Type B pancreatic cell (in vitro differentiated cells): ENCODE measurements around the gene PHF19. TPM values are rescaled to one million over a fixed set of nuclear protein-coding genes. Genes with fewer than 3 reads are reported as not detected.

Experiments
- DNase-seq: peaks from one replicate; pipeline ENCODE4 v3.0.0; 2021; ENCODE audit warnings: mixed read lengths; ENCODE audit not compliant: unreplicated experiment; ENCODE audit errors: extremely low spot score
- H3K27ac Mint-ChIP-seq: 2 replicates; pipeline ENCODE4 v1.8.0; 2021; ENCODE audit warnings: mild to moderate bottlenecking, mixed read lengths
- H3K27me3 Mint-ChIP-seq: 2 replicates; pipeline ENCODE4 v1.8.0; 2021; ENCODE audit warnings: mixed read lengths
- H3K36me3 Mint-ChIP-seq: 2 replicates; pipeline ENCODE4 v1.8.0; 2021; ENCODE audit warnings: mixed read lengths
- H3K4me1 Mint-ChIP-seq: one replicate; pipeline ENCODE4 v1.8.0; 2021; ENCODE audit warnings: mixed read lengths; ENCODE audit not compliant: unreplicated experiment
- H3K4me3 Mint-ChIP-seq: 2 replicates; pipeline ENCODE4 v1.8.0; 2021; ENCODE audit warnings: mild to moderate bottlenecking, mixed read lengths
- H3K9me3 Mint-ChIP-seq: 2 replicates; pipeline ENCODE4 v1.8.0; 2021; ENCODE audit warnings: mixed read lengths
- long read RNA-seq: library from polyadenylated mRNA; unstranded; transcript quantifications from one replicate; pipeline ENCODE4 v2.0.0, GENCODE V29; 2020
- total RNA-seq: library from RNA; stranded (reverse); gene quantifications from 2 replicates; pipeline ENCODE4 v1.2.1, GENCODE V29; 2021; ENCODE audit warnings: low replicate concordance
- TF ChIP-seq, protein P1 (sequence below): fragments of 200-600 bp; sonication (generic); conservative IDR thresholded peaks from 2 replicates; pipeline ENCODE4 v1.5.0; 2021; ENCODE audit warnings: antibody characterized with exemption, mild to moderate bottlenecking

The PHF19 gene
- 31.0 and 39.6 TPM in 2 replicates for total RNA-seq
- long read RNA-seq, transcript PHF19-201 (5 exons, 836 nt), result major isoform, 7 of 13 reads
- long read RNA-seq, partial matches to known transcripts, result 1 of 13 reads
- long read RNA-seq, other reads (novel, unspliced or antisense), result 5 of 13 reads

DNA sequence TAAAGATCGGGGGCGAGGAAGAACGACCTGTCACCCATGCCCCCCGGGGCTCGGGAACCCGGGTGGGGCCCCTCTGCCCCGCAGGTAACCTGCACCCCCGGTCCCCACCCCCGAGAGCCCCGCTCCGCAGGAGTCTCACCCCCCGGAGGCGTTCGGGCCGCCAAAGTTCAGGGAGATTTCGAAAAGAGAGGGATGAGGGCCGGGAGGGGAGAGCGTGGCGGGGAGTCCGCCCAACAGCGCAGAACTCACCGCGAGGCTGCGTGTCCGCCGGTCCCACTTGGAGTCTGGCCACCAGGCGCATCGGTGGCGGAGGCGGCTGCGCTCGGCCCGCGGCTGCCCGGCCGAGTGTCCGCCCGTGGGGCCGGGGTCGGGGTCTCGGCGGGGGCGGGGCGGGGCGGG lies at the start of gene PHF19:
Gene PHF19, minus strand, starts transcription at position 347 of the 399 bp plus-strand sequence. CDS start 2,447 bp downstream, outside the sequence.
- DNase-seq, result no peak

DNA sequence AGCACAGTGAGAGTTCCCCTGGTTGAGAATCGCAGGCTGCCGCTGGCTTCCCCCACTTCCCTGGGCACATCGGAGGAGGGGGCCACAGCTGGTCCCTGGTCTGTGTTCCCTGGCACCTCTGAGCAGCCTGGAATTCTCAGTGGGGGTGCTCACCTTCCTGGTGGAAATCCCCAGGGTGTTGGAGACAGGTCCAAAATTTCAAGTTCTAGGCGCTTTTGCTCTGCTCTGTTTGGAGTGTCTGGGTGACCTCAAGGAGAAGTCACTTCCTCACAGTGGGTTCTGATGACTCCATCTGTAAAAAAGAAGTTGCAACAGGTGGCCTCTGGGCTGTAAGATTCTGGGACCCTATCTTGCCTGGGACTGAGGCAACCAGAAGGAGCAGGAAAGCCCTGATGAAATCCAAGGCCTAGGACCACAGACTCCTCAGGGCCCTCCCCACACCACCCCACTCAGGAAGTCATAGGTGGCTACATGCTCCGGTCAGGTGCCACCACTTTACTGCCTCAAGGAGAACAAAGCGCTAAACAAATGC lies 49.5 kb upstream of the PHF19 start, which contains the start of gene TRAF1:
Gene TRAF1, minus strand, starts transcription at position 400 of the 532 bp plus-strand sequence. CDS start 721 bp downstream, outside the sequence.
- Mint-ChIP-seq H3K36me3 (no peaks in the 10 kb centered on the region), H3K4me1 (peaks cover 20% of the 10 kb centered on the region), H3K9me3 (no peaks in the 10 kb centered on the region), H3K27ac (no peak within 1 kb of the TSS), H3K27me3 (peaks cover 6% of the 10 kb centered on the region), H3K4me3 (peak within 1 kb of the TSS; percentile 84)
- TF ChIP-seq, protein P1, sequence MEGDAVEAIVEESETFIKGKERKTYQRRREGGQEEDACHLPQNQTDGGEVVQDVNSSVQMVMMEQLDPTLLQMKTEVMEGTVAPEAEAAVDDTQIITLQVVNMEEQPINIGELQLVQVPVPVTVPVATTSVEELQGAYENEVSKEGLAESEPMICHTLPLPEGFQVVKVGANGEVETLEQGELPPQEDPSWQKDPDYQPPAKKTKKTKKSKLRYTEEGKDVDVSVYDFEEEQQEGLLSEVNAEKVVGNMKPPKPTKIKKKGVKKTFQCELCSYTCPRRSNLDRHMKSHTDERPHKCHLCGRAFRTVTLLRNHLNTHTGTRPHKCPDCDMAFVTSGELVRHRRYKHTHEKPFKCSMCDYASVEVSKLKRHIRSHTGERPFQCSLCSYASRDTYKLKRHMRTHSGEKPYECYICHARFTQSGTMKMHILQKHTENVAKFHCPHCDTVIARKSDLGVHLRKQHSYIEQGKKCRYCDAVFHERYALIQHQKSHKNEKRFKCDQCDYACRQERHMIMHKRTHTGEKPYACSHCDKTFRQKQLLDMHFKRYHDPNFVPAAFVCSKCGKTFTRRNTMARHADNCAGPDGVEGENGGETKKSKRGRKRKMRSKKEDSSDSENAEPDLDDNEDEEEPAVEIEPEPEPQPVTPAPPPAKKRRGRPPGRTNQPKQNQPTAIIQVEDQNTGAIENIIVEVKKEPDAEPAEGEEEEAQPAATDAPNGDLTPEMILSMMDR, result no peak
- no peak for DNase-seq

More for the DNA sequence above, at the start of gene PHF19:
- peak within 1 kb of the TSS; percentile 58 for H3K27ac Mint-ChIP-seq
- peaks cover 22% of the 10 kb centered on the region for H3K4me1 Mint-ChIP-seq
- H3K9me3 Mint-ChIP-seq, result no peaks in the 10 kb centered on the region
- H3K36me3 Mint-ChIP-seq, result peaks cover 8% of the 10 kb centered on the region
- peaks cover 30% of the 10 kb centered on the region for H3K27me3 Mint-ChIP-seq
- TF ChIP-seq, protein P1, result no peak
- H3K4me3 Mint-ChIP-seq, result peak within 1 kb of the TSS; percentile 90

DNA sequence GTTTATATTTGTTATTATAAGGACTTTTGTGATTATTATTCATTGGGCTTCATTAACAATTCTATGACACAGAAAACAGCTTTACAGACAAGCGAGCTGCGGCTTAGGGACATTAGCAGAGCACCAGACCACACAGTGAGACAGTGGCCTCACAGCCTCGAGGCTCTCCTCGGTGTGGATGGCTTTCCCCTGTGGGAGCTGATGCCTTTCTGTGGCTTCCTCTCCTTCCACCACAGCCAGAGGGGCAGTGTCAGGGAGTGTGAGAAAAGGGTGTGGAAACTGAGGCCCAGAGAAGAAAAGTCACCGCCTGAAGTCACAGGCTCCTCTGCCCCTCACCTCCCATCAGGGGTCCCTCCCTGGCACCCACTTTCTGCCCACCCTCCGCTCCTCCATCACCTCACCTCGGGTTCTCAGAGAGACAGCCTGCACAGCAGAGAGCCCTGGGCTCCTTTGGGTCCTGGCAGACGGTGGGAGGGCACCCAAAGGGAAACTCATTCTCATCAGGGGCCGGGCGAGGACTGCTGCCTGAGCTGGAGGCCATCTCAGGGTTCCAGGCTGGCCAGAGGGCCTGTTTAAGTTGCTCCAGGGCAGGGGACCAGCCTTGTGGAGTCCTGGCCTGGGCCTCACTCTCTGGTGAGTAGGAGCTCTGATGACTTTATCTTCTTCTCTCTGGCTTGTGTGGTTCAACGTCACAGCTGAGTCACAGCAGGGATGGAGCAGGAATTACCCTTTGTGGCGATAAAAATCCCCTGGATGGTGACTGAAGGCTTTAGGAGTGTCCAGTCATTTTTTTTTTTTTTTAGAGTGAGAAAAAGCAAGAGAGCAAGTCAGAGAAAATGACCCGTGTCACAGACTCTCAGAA lies 48.8 kb upstream of the PHF19 start:
- Mint-ChIP-seq H3K27ac (no peak overlapping the region), H3K27me3 (peaks cover 6% of the 10 kb centered on the region), H3K9me3 (no peaks in the 10 kb centered on the region), H3K4me1 (peaks cover 18% of the 10 kb centered on the region), H3K4me3 (peak overlapping the region; percentile 28), H3K36me3 (no peaks in the 10 kb centered on the region)
- TF ChIP-seq, protein P1, result no peak
- DNase-seq, result no peak

DNA sequence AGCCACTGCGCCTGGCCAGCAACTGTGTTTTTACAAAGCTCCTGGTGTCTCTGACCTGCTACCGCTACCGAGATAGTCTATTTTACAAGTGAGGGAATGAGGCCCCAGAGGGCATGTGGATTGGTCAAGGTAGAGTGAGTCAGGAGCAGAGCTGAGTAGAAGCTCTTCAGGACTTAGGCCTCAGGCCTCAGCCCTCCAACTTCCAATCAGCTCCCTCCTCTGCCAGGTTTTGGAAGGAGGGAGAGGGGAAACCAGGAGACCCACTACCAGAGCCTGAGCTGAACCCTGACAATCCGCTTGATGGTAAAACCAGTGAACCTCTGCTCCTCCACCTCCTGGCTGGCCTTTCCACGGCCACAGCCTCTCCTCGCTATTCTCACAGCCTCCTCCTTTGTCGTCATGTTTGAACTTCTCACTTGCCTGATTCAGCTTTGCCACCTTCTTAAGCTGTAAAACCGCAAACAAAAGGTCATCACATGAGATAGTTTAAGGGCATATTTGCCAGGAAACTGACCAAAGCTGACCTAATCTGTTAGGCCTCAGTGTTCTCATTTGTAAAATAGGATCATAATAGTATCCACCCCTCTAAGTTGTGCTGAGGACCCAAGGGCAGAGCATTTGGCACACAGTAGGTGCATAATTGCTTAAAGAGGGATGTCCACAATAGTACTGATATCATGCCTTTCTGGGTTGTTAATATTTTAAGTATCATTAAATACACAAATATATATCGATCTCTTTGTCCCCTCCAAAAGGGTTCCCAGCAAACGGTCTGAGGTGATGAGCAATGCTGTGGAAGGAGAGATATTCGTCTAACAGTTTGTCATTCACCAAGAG lies 47.9 kb upstream of the PHF19 start:
- no peak for DNase-seq
- Mint-ChIP-seq H3K9me3 (no peaks in the 10 kb centered on the region), H3K36me3 (no peaks in the 10 kb centered on the region), H3K4me3 (no peak overlapping the region), H3K27me3 (peaks cover 6% of the 10 kb centered on the region), H3K4me1 (peaks cover 24% of the 10 kb centered on the region), H3K27ac (no peak overlapping the region)
- TF ChIP-seq, protein P1, result no peak

DNA sequence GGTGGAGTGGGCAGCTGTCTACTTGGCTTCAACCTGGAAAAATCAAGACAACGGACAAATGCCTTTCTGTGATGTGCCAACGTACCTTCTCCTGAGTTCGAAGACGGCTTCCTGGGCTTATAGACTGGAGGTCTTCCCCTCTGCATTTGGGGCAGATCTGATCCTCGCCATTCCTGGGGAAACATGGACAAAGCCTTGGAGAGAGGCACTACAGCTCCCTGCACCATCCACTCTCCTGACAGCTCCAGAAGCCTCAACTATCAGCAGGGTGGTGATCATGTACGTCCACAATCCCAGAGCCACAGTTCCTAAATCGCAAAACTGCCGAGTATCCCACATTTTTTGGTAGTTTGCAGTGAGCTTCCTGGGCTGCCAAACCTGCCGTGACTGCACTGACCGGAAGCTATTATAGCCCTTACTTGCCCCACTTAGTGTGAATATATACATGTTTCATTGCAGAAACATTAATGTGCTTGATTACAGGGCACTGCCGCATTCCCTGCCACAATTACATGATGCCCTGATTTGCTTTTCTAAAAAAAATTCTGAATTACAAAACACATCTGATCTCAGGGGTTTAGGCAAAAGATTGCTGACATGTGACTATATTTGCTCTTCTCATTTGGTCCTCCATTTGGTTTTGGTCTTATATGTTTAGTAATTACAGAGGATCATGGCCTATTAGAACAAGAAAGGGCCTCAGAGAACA lies 46.8 kb upstream of the PHF19 start:
- TF ChIP-seq, protein P1, result no peak
- H3K36me3 Mint-ChIP-seq, result no peaks in the 10 kb centered on the region
- H3K27ac Mint-ChIP-seq, result no peak overlapping the region
- H3K27me3 Mint-ChIP-seq, result peaks cover 6% of the 10 kb centered on the region
- DNase-seq, result no peak
- peaks cover 26% of the 10 kb centered on the region for H3K4me1 Mint-ChIP-seq
- no peaks in the 10 kb centered on the region for H3K9me3 Mint-ChIP-seq
- no peak overlapping the region for H3K4me3 Mint-ChIP-seq
